Spleen (tissue), 11 donors: ENCODE measurements around the gene GALNT17. TPM values are rescaled to one million over a fixed set of nuclear protein-coding genes. Genes with fewer than 3 reads are reported as not detected.

Source experiments
- DNase-seq: peaks from one replicate; pipeline ENCODE4 v3.0.0-alpha.2; 2020
- H3K27ac ChIP-seq, 8 donors: fragments of 200-600 bp; sonication (generic) in 7 of 8; 1 replicate in 4 of 8; 2 replicates in 4 of 8; pipeline versions ENCODE4 v1.5.0 to v1.8.0; 2016 to 2021; ENCODE audit warnings: inconsistent platforms in 4 of 8, mild to moderate bottlenecking in 4 of 8, moderate library complexity in 1 of 8
- H3K27me3 ChIP-seq, 7 donors: fragments of 200-600 bp; sonication (generic) in 6 of 7; replicated peaks in 1 of 7; 1 replicate in 4 of 7; 2 replicates in 3 of 7; pipeline versions ENCODE4 v1.5.0 to v1.8.0; 2016 to 2021; ENCODE audit warnings: inconsistent platforms in 3 of 7, mild to moderate bottlenecking in 1 of 7
- H3K36me3 ChIP-seq, 6 donors: fragments of 200-600 bp; sonication (generic) in 5 of 6; 1 replicate in 4 of 6; 2 replicates in 2 of 6; pipeline versions ENCODE4 v1.5.0 to v1.8.0; 2016 to 2021; ENCODE audit warnings: inconsistent platforms in 2 of 6
- H3K4me1 ChIP-seq, 6 donors: fragments of 200-600 bp; sonication (generic) in 5 of 6; 1 replicate in 3 of 6; 2 replicates in 3 of 6; pipeline versions ENCODE4 v1.5.0 to v1.8.0; 2016 to 2021; ENCODE audit warnings: inconsistent platforms in 3 of 6
- H3K4me3 ChIP-seq, 8 donors: fragments of 200-600 bp; sonication (generic) in 7 of 8; 1 replicate in 4 of 8; 2 replicates in 4 of 8; pipeline versions ENCODE4 v1.5.0 to v1.8.0; 2016 to 2021; ENCODE audit warnings: inconsistent platforms in 4 of 8, mild to moderate bottlenecking in 4 of 8, moderate library complexity in 2 of 8
- H3K9me3 ChIP-seq, 8 donors: fragments of 200-600 bp; sonication (generic) in 7 of 8; 1 replicate in 4 of 8; 2 replicates in 4 of 8; pipeline versions ENCODE4 v1.5.0 to v1.8.0; 2016 to 2021; ENCODE audit warnings: inconsistent platforms in 4 of 8
- CTCF ChIP-seq, 11 experiments: fragments of 200-600 bp in 7 of 11; fragments of 450-650 bp in 4 of 11; sonication (generic) in 4 of 11; IDR thresholded peaks in 8 of 11; conservative IDR thresholded peaks in 3 of 11; 1 replicate in 7 of 11; 2 replicates in 4 of 11; pipeline versions ENCODE4 v1.4.0 to v1.8.0; 2016 to 2021; ENCODE audit warnings: antibody characterized with exemption in 11 of 11, inconsistent platforms in 4 of 11, mild to moderate bottlenecking in 1 of 11
- POLR2A ChIP-seq, 3 donors: fragments of 450-650 bp; IDR thresholded peaks; one replicate each; pipeline ENCODE4 v1.5.1; 2017; ENCODE audit warnings: antibody characterized with exemption in 3 of 3, mild to moderate bottlenecking in 1 of 3
- POLR2AphosphoS5 ChIP-seq, 3 donors: sonication (generic); formaldehyde crosslinking; IDR thresholded peaks; one replicate each; pipeline ENCODE4 v1.5.1; 2017; ENCODE audit warnings: antibody characterized with exemption in 3 of 3
- WGBS, 5 donors: extraction: QIAGEN DNeasy Blood & Tissue Kit in 3 of 5; methylation state at CpG; one replicate each; pipeline versions ENCODE4 v1.1.5 to v1.1.7; 2013 to 2018; 5-methylcytosine and 5-hydroxymethylcytosine counted together
- intact Hi-C: fragments of 100-400 bp; cut with DNase I; formaldehyde crosslinking; loops from one replicate; pipeline ENCODE4 v1.15.0; 2023; ENCODE audit warnings: low total_unique reads
- polyA plus RNA-seq, 3 donors: library from polyadenylated mRNA; stranded (reverse); fragments of 200-250 nt; gene quantifications; one replicate each; pipeline ENCODE4 v1.2.1, GENCODE V29; 2013
- total RNA-seq, 7 donors: library from RNA; depleted of rRNA in 3 of 7; stranded (reverse); fragments of >200 nt in 3 of 7; fragmentation: NEBNext Ultra II Directional in 4 of 7; extraction: Animal tissue kit (Norgen Biotek cat#: 25700) in 4 of 7; gene quantifications; one replicate each; pipeline versions ENCODE4 v1.1.0 to v1.2.1, GENCODE V29; 2016 to 2021
- donor health status: healthy with polysubstance abuse.
- donor health status: DM: no; HTN: no; CAD: no; lungs with moderate emphysema.
- donor health status: DM: no; HTN: no; CAD: no.
- donor health status: Bipolar disorder and iron deficiency.
- donor health status: healthy.
- donor health status: DM: no; HTN: no; CAD: no.
- donor health status: DM: yes; HTN: yes; CAD: no.

Gene GALNT17
- total and polyA plus RNA-seq, 10 donors: 0.39 to 10.8 (median 3.1) TPM

DNA sequence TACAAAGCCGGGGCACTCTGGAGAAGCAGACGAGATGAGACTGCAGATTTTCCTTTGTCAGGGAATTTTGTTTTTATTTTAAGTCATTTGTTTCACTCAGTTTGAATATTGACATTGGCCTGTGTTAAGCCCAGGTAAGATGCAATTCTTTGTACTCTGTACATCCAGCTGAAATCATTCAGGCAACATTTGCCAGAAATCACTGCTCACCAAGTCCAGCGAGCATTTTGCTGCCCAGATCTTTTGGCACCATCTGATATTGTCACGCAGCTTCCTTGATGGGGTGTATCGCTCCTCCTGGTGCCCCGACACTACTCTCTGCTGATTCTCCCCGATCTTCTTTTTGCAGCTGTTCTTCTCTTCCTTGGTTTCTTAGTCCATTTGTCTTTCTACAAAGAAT, 261.7 kb downstream of the GALNT17 start:
- intact Hi-C loops: no loop called here
- H3K27ac ChIP-seq: no peak overlapping the region

GRCh38 chr7:71402684-71403083, 270.7 kb downstream of the GALNT17 start:
- WGBS, 5 donors: 53 to 76% (median 74%) methylated on average over 2 of the region's 2 CpGs
- no peak for TF ChIP-seq POLR2AphosphoS5 (IDR thresholded peaks at IDR 0.05)
- no peak for TF ChIP-seq POLR2A (IDR thresholded peaks at IDR 0.05)
- TF ChIP-seq CTCF (IDR thresholded peaks at IDR 0.05 in 8 of 11, conservative IDR thresholded peaks at IDR 0.05 in 3 of 11): no peak
- DNase-seq: no peak
- Histone ChIP-seq H3K4me1 (no peaks in the 10 kb centered on the region), H3K4me3 (no peak overlapping the region), H3K27me3 (no peaks in the 10 kb centered on the region), H3K27ac (no peak overlapping the region), H3K9me3 (peaks cover 0 to 38% (median 1%) of the 10 kb centered on the region in 8 donors), H3K36me3 (no peaks in the 10 kb centered on the region)
- intact Hi-C loops: no loop called here

More for the DNA sequence above, 261.7 kb downstream of the GALNT17 start:
- WGBS, 5 donors: 78 to 90% (median 85%) methylated on average over 7 of the region's 7 CpGs
- peaks cover 0 to 78% (median 43%) of the 10 kb centered on the region in 8 donors for H3K9me3 ChIP-seq
- no peak overlapping the region for H3K4me3 ChIP-seq
- no peaks in the 10 kb centered on the region for H3K27me3 ChIP-seq
- TF ChIP-seq CTCF (IDR thresholded peaks at IDR 0.05 in 8 of 11, conservative IDR thresholded peaks at IDR 0.05 in 3 of 11) (no peak), POLR2A (IDR thresholded peaks at IDR 0.05) (no peak), POLR2AphosphoS5 (IDR thresholded peaks at IDR 0.05) (no peak)
- DNase-seq: no peak
- no peaks in the 10 kb centered on the region for H3K4me1 ChIP-seq
- no peaks in the 10 kb centered on the region for H3K36me3 ChIP-seq

GRCh38 chr7:71403202-71403946, 271.4 kb downstream of the GALNT17 start:
- Histone ChIP-seq H3K27ac (no peak overlapping the region), H3K4me1 (no peaks in the 10 kb centered on the region), H3K9me3 (peaks cover 0 to 44% (median 0%) of the 10 kb centered on the region in 8 donors), H3K4me3 (no peak overlapping the region), H3K36me3 (no peaks in the 10 kb centered on the region), H3K27me3 (no peaks in the 10 kb centered on the region)
- intact Hi-C loops: no loop called here
- WGBS, 5 donors: 79 to 82% (median 80%) methylated on average over 16 of the region's 16 CpGs
- TF ChIP-seq CTCF (IDR thresholded peaks at IDR 0.05 in 8 of 11, conservative IDR thresholded peaks at IDR 0.05 in 3 of 11) (no peak), POLR2AphosphoS5 (IDR thresholded peaks at IDR 0.05) (no peak), POLR2A (IDR thresholded peaks at IDR 0.05) (no peak)
- no peak for DNase-seq

DNA sequence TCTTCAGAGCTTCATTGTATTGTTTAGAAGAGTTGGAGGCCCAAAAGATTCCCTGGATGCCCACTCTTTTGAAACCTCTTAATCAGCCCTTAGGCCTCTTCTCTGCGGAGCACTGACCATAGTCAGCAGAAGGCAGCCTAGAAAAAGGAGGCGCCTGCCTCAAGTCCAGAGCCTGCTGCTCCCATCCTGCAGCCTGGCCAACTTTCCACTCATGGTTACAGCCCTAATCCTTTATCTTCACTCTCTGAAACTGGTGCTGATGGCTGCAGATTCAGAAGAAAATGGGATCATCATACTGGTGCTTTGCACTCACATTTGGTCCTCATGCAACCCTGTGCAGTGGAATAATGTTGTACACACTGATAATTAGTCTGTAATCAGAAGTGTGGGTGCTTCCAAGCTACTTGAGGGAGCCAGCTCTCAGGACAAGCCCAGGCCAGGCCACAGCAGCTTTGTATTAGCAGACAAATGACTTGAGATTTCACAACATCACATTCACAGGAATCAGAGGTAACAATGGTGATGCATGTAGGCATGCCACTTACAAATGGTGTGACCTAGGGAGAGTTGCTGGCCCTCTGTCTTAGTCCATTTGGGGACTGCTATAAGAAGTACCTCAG, 272.9 kb downstream of the GALNT17 start:
- Histone ChIP-seq H3K36me3 (no peaks in the 10 kb centered on the region), H3K4me1 (no peaks in the 10 kb centered on the region), H3K27ac (no peak overlapping the region), H3K4me3 (no peak overlapping the region), H3K9me3 (peaks cover 0 to 48% (median 9%) of the 10 kb centered on the region in 8 donors), H3K27me3 (no peaks in the 10 kb centered on the region)
- TF ChIP-seq CTCF (IDR thresholded peaks at IDR 0.05 in 8 of 11, conservative IDR thresholded peaks at IDR 0.05 in 3 of 11): no peak
- no peak for TF ChIP-seq POLR2A (IDR thresholded peaks at IDR 0.05)
- no peak for TF ChIP-seq POLR2AphosphoS5 (IDR thresholded peaks at IDR 0.05)
- no peak for DNase-seq
- 86 to 100% (median 95%) methylated on average over 2 of the region's 2 CpGs for WGBS, 5 donors
- intact Hi-C loops: no loop called here
